GM18858 (cell line): ENCODE data around the gene SUFU.

Source experiments
- ATAC-seq: cut with Tn5 transposase; IDR thresholded peaks from one replicate; pipeline ENCODE4 v1.9.1; 2021; ENCODE audit not compliant: unreplicated experiment

Gene SUFU

GRCh38 chr10:102647443-102648268 is 143.9 kb downstream of the SUFU start:
- no peak for ATAC-seq

GRCh38 chr10:102648269-102648888 is 144.6 kb downstream of the SUFU start:
- no peak for ATAC-seq

GRCh38 chr10:102648889-102649796 is 145.4 kb downstream of the SUFU start:
- ATAC-seq: no peak

- no peak for ATAC-seq
Observed at GRCh38 chr10:102649797-102650654, 146.3 kb downstream of the SUFU start.

- ATAC-seq: no peak
Observed at GRCh38 chr10:102650655-102651454, 147.1 kb downstream of the SUFU start.

GRCh38 chr10:102651455-102652169 is 147.8 kb downstream of the SUFU start:
- ATAC-seq: no peak

GRCh38 chr10:102652170-102652916 is 148.6 kb downstream of the SUFU start:
- ATAC-seq: peak; percentile 43

- ATAC-seq: no peak
Observed at GRCh38 chr10:102653060-102653459, 149.3 kb downstream of the SUFU start.

- no peak for ATAC-seq
Observed at GRCh38 chr10:102654566-102654965, 150.8 kb downstream of the SUFU start.

- no peak for ATAC-seq
Observed at GRCh38 chr10:102654969-102655368, 151.2 kb downstream of the SUFU start.

- ATAC-seq: no peak
Observed at GRCh38 chr10:102656026-102656425, 152.3 kb downstream of the SUFU start.

GRCh38 chr10:102656791-102657371 is 153.1 kb downstream of the SUFU start:
- no peak for ATAC-seq

- no peak for ATAC-seq
Observed at GRCh38 chr10:102657451-102657850, 153.7 kb downstream of the SUFU start.

GRCh38 chr10:102657984-102658724 is 154.4 kb downstream of the SUFU start:
- ATAC-seq: no peak

GRCh38 chr10:102658802-102659201 is 155.0 kb downstream of the SUFU start:
- no peak for ATAC-seq

GRCh38 chr10:102660888-102661657 is 157.3 kb downstream of the SUFU start:
- peak; percentile 73 for ATAC-seq

- ATAC-seq: peak; percentile 9
Observed at GRCh38 chr10:102661658-102662028, 157.9 kb downstream of the SUFU start.
